ENCODE measurements around the gene B3GALNT2.
A peak's percentile ranks its signal among the peaks of the same experiment; 100 is the strongest.

The B3GALNT2 gene

DNA sequence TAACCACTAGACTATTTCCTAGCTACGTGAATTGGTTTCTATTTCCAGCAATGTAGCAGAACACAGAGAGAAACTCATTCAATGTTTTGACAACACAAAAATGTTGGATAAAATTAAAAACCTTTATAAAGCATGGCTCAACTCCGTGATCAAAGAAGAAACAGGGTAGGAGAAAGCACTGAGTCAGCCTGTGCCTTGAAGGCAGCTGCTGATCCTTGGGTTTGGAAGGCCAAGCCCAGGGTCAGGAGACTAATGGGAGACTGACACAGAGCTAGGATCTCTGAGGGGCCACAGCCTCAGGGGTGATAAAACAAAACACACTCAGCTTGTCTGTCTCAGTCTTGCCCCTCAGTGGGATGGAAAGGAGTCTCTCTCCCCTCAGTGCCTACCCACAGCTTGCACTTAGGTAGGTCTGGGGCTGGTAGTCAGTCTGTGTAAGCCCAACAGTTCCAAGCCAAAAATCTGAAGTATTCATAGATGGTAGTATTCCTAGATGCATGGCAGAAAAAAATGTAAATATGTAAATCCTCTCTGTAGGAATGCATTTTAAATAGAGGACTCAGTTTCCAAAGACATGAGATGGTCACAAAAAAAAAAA, 53.3 kb downstream of the B3GALNT2 start:
- DNase-seq (ENCODE audit: low read depth), result no peak

DNA sequence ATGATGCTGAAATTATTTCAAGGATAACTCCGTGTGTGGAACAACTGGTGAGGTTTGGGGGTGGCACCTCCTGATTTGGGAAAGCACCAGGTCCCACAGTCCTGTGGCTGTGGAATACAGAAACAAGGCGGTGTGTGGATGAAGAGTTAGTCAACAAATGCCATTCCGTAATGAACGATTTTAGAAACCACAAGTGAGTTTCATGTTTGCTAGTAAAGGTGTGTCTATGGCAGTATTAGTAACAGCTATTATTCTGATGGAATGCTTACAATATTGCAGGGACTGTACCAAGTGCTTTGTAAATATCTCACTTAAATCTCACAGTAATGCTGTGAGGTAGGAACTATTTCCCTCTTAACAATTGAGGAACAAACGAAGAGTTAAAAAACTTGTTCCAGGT, 53.8 kb downstream of the B3GALNT2 start:
- no peak for DNase-seq (ENCODE audit: low read depth)

DNA sequence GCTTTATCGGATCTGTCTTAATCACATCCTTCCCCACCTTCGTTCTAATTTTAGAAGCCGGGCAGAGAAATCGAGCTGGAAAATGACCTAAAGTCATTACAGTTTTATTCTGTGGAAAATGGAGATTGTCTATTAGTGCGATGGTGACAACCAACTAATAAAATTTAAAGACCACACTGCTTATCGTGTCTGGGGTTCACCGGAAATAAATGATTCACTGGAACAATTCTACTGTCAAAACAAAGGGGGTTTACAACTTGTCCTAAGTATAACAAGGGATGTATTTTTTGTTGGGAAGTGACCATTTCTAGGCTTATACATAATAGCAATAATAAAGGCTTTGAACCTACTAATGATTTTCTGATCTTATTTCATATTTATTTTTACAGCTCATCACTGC, 55.6 kb downstream of the B3GALNT2 start:
- DNase-seq (ENCODE audit: low read depth), result no peak

DNA sequence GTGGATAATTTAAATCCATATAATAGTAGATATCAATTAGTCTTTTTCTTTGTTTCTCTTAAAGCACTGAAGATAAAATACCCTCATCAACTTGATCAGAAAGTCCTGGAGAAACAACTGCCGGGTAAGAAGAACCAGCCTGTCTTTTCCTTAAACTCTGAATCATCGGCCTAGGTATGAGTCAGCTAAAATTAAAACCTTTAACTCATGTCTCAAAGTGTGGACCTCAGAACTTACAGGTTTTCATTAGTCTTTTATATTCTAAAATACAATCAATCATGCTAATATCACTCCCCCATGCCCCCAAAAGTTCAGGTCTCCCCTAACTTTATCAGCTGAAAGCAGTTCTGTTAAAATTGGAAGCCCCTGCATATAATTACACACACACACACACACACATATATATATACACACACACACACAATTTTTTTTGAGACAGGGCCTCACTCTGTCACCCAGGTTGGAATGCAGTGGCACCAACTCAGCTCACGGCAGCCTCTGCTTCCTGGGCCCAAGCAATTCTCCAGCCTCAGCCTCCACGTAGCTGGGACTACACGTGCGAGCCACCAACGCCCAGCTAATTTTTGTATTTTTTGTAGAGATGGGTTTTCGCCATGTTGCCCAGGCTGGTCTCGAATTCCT, 61.3 kb downstream of the B3GALNT2 start:
- DNase-seq (ENCODE audit: low read depth), result no peak

DNA sequence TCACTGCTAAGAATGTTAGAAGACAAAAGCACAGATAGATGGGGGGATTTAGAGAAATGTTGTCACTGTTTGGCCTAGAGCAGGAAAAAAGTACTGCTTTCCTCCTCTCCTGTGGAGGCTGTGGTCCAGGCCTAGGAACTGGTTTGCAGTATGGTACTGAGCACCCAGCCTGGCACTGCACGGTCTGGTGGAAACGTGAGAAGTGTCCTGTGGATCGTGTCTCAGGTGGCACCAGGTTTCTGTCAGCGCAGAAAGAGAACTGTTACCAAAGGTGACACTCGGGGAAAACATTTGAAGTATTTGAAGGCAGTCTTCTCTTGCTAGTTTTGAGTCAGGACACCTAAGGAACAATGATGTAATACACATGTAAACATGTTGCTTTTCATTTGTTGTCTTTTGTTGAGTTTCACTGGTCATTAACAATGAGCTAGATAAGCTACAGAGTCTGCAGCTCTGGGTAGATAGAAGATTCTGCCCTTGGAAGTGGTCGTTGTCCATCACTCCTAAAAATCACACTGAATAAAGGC, 63.0 kb downstream of the B3GALNT2 start:
- DNase-seq (ENCODE audit: low read depth), result no peak

DNA sequence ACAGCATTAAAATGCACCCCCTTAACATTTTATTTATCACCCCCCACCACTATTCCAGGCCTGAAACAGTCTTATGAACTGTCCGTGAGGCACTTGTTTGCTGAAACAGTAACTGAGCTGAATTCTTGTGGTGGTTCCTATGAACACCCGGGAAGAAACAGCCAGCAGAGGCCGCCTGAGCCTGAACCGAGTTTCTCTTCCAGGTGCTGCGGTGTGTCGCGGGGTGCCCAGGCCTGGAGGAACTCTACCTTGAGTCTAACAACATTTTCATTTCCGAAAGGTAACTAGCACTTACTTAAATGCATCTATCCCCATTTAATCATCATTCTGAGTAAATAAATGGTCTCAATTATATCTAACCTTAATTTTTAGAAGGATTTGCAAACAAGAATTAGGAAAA, 70.3 kb downstream of the B3GALNT2 start:
- no peak for DNase-seq (ENCODE audit: low read depth)

DNA sequence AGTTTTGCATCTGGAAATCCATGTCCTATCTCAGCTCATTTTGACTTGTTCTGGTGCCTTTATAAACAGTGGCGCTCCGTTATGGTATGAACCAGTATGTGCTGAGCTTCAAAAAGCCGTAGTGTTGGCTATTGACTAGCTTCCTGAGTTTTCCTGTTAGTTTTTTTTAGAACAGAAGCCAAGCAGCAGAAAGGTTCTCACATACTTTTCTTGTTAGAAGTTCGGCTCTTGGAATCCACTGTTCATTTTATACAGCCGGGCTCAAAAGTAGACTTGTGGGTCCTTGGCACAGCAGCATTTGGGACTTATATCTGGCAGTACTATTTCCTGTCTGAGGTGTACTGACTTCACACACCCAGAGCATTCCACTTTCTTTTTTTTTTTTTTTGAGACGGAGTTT, 73.3 kb downstream of the B3GALNT2 start:
- DNase-seq (ENCODE audit: low read depth), result no peak

DNA sequence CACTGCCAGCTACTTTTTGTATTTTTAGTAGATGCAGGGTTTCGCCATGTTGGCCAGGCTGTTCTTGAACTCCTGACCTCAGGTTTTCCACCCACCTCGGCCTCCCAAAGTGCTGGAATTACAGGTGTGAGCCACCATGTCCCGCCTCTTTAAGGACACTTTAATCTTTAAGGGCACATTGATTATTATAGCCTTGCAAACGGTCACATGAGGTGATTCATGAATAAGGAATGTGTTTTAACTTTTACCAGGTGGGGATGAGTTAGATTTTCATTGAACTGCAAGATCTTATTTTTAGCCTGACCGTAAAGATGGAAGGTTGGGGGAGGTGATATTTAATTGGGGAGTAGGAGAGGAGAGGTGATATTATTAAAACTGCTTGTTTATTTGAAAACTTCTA, 75.1 kb downstream of the B3GALNT2 start:
- DNase-seq (ENCODE audit: low read depth), result no peak

DNA sequence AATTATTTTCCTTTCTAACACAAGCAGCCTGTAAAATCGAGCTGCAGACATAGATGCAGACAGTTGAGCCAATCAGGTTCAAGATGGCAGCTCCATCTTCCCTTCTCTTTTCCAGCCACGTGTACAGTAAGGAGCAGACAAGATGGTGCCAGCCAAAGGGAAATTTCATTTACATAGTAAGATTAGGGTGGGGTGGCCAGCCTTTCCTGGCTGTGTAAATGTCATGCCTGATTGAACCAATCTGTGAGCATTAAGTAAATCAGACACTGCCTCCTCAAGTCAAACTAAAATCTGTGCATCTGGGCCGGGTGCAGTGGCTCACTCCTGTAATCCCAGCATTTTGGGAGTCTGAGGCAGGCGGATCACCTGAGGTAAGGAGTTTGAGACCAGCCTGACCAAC, 76.8 kb downstream of the B3GALNT2 start:
- DNase-seq (ENCODE audit: low read depth), result no peak

DNA sequence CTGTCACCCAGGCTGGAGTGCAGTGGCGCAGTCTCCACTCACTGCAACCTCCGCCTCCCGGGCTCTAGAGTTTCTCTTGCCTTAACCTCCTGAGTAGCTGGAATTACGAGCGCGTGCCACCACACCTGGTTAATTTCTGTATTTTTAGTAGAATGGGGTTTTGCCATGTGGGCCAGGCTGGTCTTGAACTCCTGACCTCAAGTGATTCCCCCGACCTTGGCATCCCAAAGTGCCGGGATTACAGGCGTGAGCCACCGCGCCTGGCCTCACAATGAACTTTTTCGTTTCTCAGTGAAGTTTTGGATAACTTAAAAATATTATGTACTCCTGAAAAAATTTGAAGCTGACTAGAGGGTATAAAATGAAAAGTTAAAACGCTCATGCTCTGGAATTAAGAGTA, 77.6 kb downstream of the B3GALNT2 start:
- no peak for DNase-seq (ENCODE audit: low read depth)

DNA sequence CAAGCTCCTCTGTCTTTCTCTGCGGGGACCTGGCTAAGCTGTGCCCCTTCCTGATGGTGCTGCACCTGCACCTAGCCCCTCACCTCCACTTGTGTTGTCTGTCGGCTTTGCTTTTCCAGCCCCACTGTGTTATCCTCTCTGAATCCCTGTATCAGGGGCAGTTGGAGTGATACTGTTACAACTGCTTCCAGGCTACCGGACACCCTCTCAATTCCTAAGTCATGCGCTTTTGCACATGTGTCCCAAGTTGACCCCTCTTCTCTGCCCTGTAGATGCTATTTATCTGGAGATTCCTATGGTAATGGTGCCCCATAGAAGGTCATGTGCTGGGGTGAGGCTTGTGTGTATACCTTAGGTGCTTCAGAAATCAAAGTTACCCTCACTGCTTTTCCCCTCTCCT, 78.1 kb downstream of the B3GALNT2 start:
- no peak for DNase-seq (ENCODE audit: low read depth)

DNA sequence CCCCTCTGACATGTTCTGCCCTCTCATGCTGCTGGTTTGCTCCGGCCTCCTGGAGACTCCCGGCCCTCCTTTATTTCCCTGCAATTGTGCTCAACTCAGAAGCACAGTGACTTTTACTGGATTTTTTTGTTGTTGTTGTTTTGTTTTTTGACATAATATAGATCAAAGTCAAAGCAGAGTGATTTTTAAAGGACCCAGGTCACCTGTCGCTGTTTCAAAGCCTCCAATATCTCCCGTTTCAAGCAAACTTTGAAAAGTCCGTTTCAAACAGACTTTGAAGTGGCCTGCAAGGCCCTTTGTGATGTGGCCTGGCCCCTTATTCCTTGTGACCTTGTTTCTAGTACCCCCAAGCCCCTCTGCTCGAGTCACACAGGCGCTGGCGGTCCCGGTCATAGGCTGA, 78.9 kb downstream of the B3GALNT2 start:
- no peak for DNase-seq (ENCODE audit: low read depth)

DNA sequence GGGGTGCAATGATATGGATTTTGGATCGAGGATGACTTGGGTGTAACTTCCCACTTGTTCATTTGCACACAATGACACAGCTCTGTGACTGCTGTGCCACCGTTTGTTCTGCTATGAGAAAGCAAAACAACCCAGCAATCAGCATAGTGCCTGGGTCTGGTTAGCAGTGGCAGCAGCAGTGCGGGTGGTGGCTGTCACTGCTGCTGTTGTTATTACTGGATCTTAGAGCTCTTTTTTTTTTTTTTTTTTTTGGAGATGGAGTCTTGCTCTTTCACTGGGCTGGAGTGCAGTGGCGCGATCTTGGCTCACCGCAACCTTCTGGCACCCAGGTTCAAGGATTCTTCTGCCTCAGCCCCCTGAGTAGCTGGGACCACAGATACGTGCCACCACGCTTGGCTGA, 80.2 kb downstream of the B3GALNT2 start:
- no peak for DNase-seq (ENCODE audit: low read depth)

DNA sequence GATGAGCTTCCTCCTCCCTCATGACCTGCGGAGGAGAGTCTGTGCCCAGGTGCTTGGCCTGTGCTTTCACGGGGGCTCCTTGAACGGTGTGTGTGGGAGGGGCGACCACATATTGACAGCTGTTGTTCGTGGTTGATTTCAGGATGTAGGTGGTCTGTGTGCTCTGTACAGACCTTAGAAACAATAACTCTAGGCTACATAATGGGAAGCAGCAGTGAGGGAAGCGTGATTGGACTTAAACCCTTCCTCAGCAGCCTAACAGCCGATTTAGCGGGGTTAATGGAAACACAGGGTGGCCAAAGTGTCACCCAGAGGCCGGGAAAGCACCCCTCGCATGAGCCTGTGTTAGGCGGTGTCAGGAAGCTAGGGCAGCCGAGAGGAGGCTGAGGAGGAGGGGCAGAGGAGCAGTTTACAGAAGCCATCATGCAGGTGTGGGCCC, 81.0 kb downstream of the B3GALNT2 start:
- peak; percentile 13 for DNase-seq (ENCODE audit: low read depth)

DNA sequence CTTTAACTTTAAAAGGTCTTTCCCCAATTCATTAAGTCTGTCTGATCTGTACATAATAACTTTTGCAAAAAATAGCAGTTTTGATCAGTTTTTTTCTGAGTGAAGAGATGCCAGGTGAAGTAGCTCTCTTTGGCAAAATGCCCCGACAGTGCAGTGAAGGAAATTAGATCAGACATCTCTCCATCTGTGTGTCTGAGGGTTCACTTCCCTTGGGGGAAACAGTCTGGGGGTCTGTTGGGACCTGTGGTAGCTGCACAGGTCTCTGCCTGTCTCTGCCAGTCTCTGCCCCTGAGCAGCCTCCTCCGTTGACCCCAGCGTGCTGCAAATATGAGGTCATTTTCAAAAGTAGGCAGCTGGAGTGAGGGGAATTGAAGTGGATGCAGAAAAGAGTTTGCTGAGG, 82.5 kb downstream of the B3GALNT2 start:
- DNase-seq (ENCODE audit: low read depth), result no peak

DNA sequence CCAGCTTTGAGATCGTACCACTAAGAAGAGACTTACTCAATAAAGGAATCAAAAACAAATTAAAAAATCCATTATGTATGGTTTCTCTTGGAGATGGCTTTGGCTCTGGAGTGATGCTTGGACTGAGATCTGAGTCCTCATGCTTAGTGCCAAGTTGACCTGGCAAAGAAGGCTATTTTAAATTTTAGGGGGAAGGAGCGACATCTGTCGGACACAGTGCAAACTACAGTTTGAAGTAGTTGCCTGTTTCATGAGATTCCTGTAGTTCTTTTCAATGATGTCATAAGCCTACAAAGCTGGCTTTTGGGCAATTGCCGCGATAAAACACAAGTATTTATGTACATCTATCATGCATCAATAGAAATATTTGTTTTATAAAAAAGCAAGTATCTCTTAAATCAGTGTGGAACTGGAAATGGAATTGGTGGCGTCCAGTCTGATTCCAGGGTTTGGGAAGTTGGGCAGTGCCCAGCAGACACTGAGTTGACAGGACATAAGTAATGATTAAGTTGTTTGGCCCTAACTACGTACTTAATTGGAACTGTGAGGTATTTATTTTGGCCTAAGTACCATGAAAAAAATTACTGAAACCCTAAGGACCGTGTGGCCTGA, 87.1 kb downstream of the B3GALNT2 start:
- DNase-seq (ENCODE audit: low read depth), result peak; percentile 15

DNA sequence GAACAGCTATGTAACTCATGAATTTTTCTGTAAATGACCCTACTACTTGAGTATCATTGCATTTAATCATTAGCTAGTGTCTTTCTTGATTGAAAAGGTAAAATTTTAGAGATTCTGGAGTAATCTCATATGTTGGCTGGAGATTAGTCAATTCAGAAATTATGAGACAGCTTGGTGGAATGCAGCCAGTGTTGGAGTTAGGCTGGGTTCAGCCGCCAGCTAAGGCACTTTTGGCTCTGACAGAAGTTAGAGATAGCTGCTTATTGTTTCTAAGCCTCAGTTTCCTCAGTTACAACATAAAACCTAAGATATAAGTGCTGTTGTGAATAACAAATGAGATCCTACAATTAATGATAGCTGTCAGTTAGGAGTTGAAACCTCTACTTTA, 87.6 kb downstream of the B3GALNT2 start:
- DNase-seq (ENCODE audit: low read depth), result no peak

DNA sequence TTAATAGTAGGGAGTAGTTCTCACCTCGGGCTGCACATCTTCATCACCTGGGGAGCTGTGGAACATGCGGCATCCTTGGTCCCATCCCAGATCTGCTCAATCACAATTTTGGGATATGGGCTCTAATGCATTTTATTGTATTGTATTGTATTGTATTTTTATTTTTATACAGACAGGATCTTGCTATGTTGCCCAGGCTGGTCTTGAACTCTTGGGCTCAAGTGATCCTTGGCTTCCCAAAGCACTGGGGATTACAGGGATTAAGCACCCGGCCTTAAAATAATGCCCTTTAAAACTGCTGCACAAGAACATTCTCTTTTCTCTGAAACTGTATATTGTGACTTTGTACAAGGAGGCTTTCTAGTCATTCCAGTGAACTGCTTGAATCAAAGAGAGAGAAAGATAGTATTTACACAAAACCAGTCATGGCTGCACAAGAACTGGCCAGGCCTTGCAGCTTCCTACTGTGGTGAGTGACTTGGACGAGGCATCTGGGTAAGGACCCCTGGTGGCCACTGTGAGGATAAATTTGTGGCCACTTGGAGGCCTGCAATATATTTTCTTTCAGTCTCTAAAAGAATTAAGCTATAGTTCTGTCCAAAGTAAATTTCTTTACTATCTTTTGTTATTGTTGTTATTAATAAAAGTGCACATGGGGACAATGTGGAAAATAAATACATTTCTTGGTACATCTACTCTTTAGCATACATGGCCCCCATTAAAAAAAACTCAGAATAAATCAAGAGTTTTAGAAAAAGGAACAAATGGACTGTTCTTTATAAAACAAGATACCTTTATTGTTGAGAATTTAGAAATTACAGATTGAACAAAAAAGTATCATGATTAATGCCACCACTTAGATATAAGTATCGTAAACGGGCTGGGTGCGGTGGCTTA, 89.0 kb downstream of the B3GALNT2 start:
- peak; percentile 12 for DNase-seq (ENCODE audit: low read depth)

DNA sequence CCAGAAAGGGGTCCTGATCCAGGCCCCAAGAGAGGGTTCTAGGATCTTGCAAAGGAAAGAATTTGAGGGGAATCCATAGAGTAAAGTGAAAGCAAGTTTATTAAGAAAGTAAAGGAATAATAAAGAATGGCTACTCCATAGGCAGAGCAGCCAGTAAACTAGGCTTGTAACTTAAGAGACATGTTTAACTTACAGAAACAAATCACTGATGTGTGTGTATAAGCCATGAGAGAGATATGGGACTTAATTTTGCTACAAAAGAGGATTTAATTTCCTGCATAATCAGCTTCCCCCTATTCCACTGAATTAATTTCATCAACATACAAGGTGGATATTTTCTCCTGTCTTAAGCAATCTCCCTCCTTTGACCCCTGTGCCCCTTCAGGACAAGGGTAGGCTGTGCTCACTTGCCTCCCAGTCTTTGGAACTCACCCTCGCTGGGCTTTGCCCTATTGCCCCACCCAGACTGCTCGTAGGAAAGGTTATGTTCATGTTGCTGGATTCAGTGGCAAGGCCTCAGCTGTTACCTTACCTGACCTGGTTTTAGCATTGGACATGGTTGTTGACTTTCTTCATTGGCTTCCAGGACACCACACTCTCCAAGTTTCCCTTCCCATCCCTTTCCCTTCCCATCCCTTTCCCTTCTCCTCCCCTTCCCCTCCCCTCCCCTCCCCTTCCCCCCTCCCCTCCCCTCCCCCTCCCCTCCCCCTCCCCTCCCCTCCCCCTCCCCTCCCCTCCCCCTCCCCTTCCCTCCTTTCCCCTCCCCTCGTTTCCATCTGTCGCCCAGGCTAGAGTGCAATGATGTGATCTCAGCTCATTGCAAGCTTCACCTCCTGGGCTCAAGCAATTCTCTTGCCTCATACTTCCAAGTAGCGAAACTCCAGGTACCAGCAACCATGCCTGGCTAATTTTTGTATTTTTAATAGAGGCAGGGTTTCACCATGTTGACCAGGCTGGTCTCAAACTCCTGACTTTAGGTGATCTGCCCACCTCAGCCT, 92.5 kb downstream of the B3GALNT2 start:
- no peak for DNase-seq (ENCODE audit: low read depth)

DNA sequence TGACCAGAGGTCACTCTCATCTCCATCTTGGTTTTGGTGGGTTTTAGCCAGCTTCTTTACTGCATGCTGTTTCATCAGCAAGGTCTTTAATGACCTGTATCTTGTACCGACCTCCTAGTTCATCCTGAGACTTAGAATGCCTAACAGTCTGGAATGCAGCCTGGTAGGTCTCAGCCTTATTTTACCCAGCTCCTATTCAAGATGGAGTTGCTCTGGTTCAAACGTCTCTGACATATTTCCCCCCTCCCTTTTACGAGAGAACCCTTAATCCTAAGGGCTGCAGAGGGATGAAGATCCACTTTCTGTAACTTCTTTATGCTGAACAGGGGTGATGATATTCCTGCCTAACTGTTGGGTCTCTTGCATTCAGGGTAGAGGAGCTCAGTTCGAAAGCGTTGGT, 93.8 kb downstream of the B3GALNT2 start:
- no peak for DNase-seq (ENCODE audit: low read depth)

Data from stimulated activated CD8-positive, alpha-beta memory T cell treated with anti-CD3 and anti-CD28 coated beads, Interleukin-12 subunit alpha, Interleukin-12 subunit beta, amount 100 ng/mL, for 4 hours (primary cell).